T47D (cell line): Measurements from ENCODE around the gene NDUFAB1.
"Not testable (repeated sequence)": the region's sequence is repeated elsewhere in the genome, so short reads cannot be mapped to it uniquely, and the experiment has no call there.

Source experiments
- DNase-seq, 2 experiments: peaks; one replicate each; pipeline versions ENCODE4 v3.0.0 to v3.0.0-alpha.2; 2011 to 2012; ENCODE audit warnings: low read depth in 1 of 2, low spot score in 1 of 2
- JUND ChIP-seq: IDR thresholded peaks from 2 replicates; pipeline ENCODE4 v1.6.1; 2012; ENCODE audit warnings: low read depth
- in situ Hi-C: cut with HindIII; loops from 2 replicates; pipeline ENCODE4 v1.10.0; 2016; ENCODE audit warnings: low sequenced_read_pairs, low pct_unique_long_range_greater_than_20kb

The NDUFAB1 gene

GRCh38 chr16:23595951-23596720, at the start of gene NDUFAB1:
TSS of gene NDUFAB1 (minus strand) at chr16:23596316. CDS start at chr16:23596290, 26 bp downstream.
- DNase-seq: peak; percentile 80 to 92
- no peak for TF ChIP-seq JUND
- in situ Hi-C loops: no loop called here

GRCh38 chr16:23642246-23642774, 46.2 kb upstream of the NDUFAB1 start:
- DNase-seq: no peak
- TF ChIP-seq JUND: no peak
- in situ Hi-C loops: no loop called here

GRCh38 chr16:23640931-23641765, 45.0 kb upstream of the NDUFAB1 start, which contains the start of the genes DCTN5 and PALB2:
TSS of gene DCTN5 (plus strand) at chr16:23641466. CDS start at chr16:23641543, 77 bp downstream.
TSS of gene PALB2 (minus strand) at chr16:23641310. CDS start at chr16:23641157, 153 bp downstream.
- peak; percentile 89 to 95 for DNase-seq
- TF ChIP-seq JUND: no peak
- in situ Hi-C loops: no loop called here

- in situ Hi-C loops: no loop called here
- DNase-seq: no peak
- TF ChIP-seq JUND: no peak
Measured at GRCh38 chr16:23640615-23640930, 44.5 kb upstream of the NDUFAB1 start.

- no peak for TF ChIP-seq JUND
- no peak for DNase-seq
- in situ Hi-C loops: no loop called here
Measured at GRCh38 chr16:23635958-23636357, 39.8 kb upstream of the NDUFAB1 start.

GRCh38 chr16:23634461-23635036, 38.4 kb upstream of the NDUFAB1 start:
- TF ChIP-seq JUND: no peak
- in situ Hi-C loops: no loop called here
- DNase-seq: no peak

- in situ Hi-C loops, DNase-seq: not testable (repeated sequence)
Measured at GRCh38 chr16:23631874-23632273, 35.8 kb upstream of the NDUFAB1 start.

- in situ Hi-C loops: no loop called here
- no peak for DNase-seq
- TF ChIP-seq JUND: no peak
Measured at GRCh38 chr16:23629516-23629915, 33.4 kb upstream of the NDUFAB1 start.

- no peak for DNase-seq
- no peak for TF ChIP-seq JUND
- in situ Hi-C loops: no loop called here
Measured at GRCh38 chr16:23624092-23624491, 28.0 kb upstream of the NDUFAB1 start.

GRCh38 chr16:23615805-23616204, 19.7 kb upstream of the NDUFAB1 start:
- no peak for TF ChIP-seq JUND
- in situ Hi-C loops: no loop called here
- DNase-seq: no peak

GRCh38 chr16:23611936-23612335, 15.8 kb upstream of the NDUFAB1 start:
- in situ Hi-C loops: no loop called here
- DNase-seq: no peak
- no peak for TF ChIP-seq JUND

GRCh38 chr16:23610905-23611304, 14.8 kb upstream of the NDUFAB1 start:
- in situ Hi-C loops, DNase-seq: not testable (repeated sequence)

- TF ChIP-seq JUND: no peak
- in situ Hi-C loops: no loop called here
- no peak for DNase-seq
Measured at GRCh38 chr16:23609929-23610328, 13.8 kb upstream of the NDUFAB1 start.
